Measurements from ENCODE around the gene PLA2G1B. TPM values are rescaled to one million over a fixed set of nuclear protein-coding genes. Genes with fewer than 3 reads are reported as not detected.

PLA2G1B gene
- total and polyA plus RNA-seq, 9 of the 15 experiments (the other 6 are each of a cell fraction or from before 2014, with no cell fraction given) = 1.4 TPM; not detected in 8

GRCh38 chr12:120323772-120324171 is 3.8 kb downstream of the PLA2G1B start:
- 27% methylated on average over 2 of the region's 2 CpGs for WGBS (ENCODE audit: insufficient coverage, low coverage, missing lambda C conversion rate)
- in situ Hi-C loops (cut with MboI) = loop anchor here (10.0 kb wide), 1 partner anchor 111 kb away; the partner anchor contains the start of gene COX6A1
- peaks cover 0 to 5% of the 10 kb centered on the region in 2 experiments; a peak in 3 of 5 replicates for H3K4me1 ChIP-seq (replicated peaks in 1 of 2; ENCODE audit: control insufficient read depth in 2 of 2, insufficient read depth in 2 of 2, low read length in 2 of 2)

More at GRCh38 chr12:120323772-120324171, 3.8 kb downstream of the PLA2G1B start:
- intact Hi-C loops (cut with micrococcal nuclease) = loop anchor here (2.0 to 10.0 kb wide), 2 partner anchors 33 to 321 kb away; partner anchors contain the start of gene CABP1
- BruUV-seq (replicated peaks) = no TSS peak
- no peaks in the 10 kb centered on the region for H3K9me3 ChIP-seq (replicated peaks; ENCODE audit: control insufficient read depth, insufficient read depth, low read depth, low read length)
- FAIRE-seq (no peak), DNase-seq (ENCODE audit: extremely low read depth in 1 of 4, low spot score in 3 of 4) (no peak), ATAC-seq (no peak)
- H3K79me2 ChIP-seq (ENCODE audit: control insufficient read depth, insufficient read depth, low read length) = no peaks in the 10 kb centered on the region
- H3K4me3 ChIP-seq = no peak overlapping the region
- no peaks in the 10 kb centered on the region for H3K9me1 ChIP-seq (ENCODE audit: control insufficient read depth, insufficient read depth, low read length)
- H3K27me3 ChIP-seq (ENCODE audit: control insufficient read depth in 2 of 2, insufficient read depth in 2 of 2, low read length in 2 of 2) = peaks cover 7 to 10% of the 10 kb centered on the region in 2 experiments; a peak in 3 of 5 replicates
- TF ChIP-seq SP2 (IDR thresholded peaks at IDR 0.05; ENCODE audit: extremely low read depth, low read depth, low read length, poor library complexity, severe bottlenecking) (no peak), GATAD2A (IDR thresholded peaks at IDR 0.05) (no peak), ARID2 (IDR thresholded peaks at IDR 0.05) (no peak), ZNF12 (CRISPR knock-in tag; IDR thresholded peaks at IDR 0.05) (no peak), BRCA1 (IDR thresholded peaks at IDR 0.05) (no peak), BRCA1 (CRISPR knock-in tag; IDR thresholded peaks at IDR 0.05) (no peak), MCM2 (IDR thresholded peaks at IDR 0.05; ENCODE audit: low read depth) (no peak), ZNF445 (CRISPR knock-in tag; IDR thresholded peaks at IDR 0.05; ENCODE audit: low read depth) (no peak), JUN (IDR thresholded peaks at IDR 0.05; ENCODE audit: borderline replicate concordance, low read depth, low read length) (no peak), JUN (CRISPR knock-in tag; IDR thresholded peaks at IDR 0.05; ENCODE audit: borderline replicate concordance) (no peak), PCBP2 (IDR thresholded peaks at IDR 0.05; ENCODE audit: low read depth, low read length, poor library complexity, severe bottlenecking) (no peak), TCF7L2 (IDR thresholded peaks at IDR 0.05; ENCODE audit: low read depth, low read length) (no peak)
- no peak overlapping the region for H3K4me2 ChIP-seq (ENCODE audit: insufficient read depth, low read length)
- no peak overlapping the region for H3K9ac ChIP-seq (ENCODE audit: insufficient read depth in 1 of 2, low read depth in 2 of 2, low read length in 2 of 2)
- ChIA-PET POLR2A (interaction anchor here (2.6 kb wide), 1 partner anchor 32 kb away, joined by 16 read pairs; the partner anchor contains the start of genes RNU4-1 and RNU4-2), CTCF (ENCODE audit: low intra/inter-chr PET ratio) (interaction anchor here (0.7 kb wide), 1 partner anchor 227 kb away, joined by 3 read pairs; no protein-coding TSS in a partner anchor)
- H2AFZ ChIP-seq (ENCODE audit: low read depth, low read length) = no peak overlapping the region
- H3K36me3 ChIP-seq (ENCODE audit: control insufficient read depth, insufficient read depth, low read length) = no peaks in the 10 kb centered on the region
- H4K20me1 ChIP-seq (replicated peaks; ENCODE audit: control insufficient read depth, insufficient read depth, low read length) = peaks cover 5% of the 10 kb centered on the region; the same call in 1 of the 2 replicates
- no peak overlapping the region for H3K27ac ChIP-seq (ENCODE audit: extremely low read depth, low read depth, low read length)

All from K562 (cell line).